ENCODE results near the gene TMEM132C. TPM values are rescaled to one million over a fixed set of nuclear protein-coding genes. Genes with fewer than 3 reads are reported as not detected.
A peak's percentile ranks its signal among the peaks of the same experiment; 100 is the strongest.

Gene TMEM132C
- 1 to 10 TPM; 1.2 to 3.8 (median 2.3) TPM for total RNA-seq

DNA sequence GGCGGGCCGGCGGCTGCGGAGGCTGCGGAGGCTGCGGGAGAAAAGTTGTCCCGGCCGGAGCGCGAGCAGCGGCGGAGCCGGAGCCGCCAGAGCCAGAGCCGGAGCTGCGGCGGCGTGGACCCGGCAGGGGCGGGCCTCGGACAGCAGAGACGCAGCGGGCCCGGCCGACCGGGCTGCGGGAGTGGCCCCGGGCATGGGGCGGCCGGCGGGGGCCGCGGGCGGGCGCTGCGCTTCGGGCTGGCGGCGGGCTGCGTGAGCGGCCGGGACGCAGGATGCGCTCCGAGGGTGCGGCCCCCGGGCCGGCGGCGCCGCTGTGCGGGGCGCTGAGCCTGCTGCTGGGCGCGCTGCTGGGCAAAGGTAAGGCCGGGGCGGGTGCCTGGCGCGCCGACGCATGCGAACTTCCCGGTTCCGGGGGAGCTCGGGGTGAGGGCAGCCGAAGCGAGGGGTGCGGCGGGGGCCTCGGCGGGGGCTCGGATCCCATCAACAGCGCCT, at the start of gene TMEM132C:
TMEM132C (plus strand) TSS at position 40 of the 492 bp plus-strand sequence; CDS start at position 273, 233 bp downstream.
- Histone ChIP-seq H3K27ac (no peak within 1 kb of the TSS), H3K36me3 (no peaks in the 10 kb centered on the region), H3K4me1 (peaks cover 30% of the 10 kb centered on the region), H3K4me3 (peak within 1 kb of the TSS; percentile 49), H3K27me3 (peaks cover 66% of the 10 kb centered on the region), H3K9me3 (no peaks in the 10 kb centered on the region)
- no peak for DNase-seq (ENCODE audit: low spot score in 2 of 2)
- TF ChIP-seq POLR2A (IDR thresholded peaks at IDR 0.05): no peak
- no peak for TF ChIP-seq EP300 (IDR thresholded peaks at IDR 0.05)
- WGBS: no CpG with 5 or more reads among the region's 73 CpGs

GRCh38 chr12:128224226-128224625, 42.7 kb upstream of the TMEM132C start:
- Histone ChIP-seq H3K4me3 (no peak overlapping the region), H3K36me3 (no peaks in the 10 kb centered on the region), H3K9me3 (no peaks in the 10 kb centered on the region), H3K27me3 (no peaks in the 10 kb centered on the region), H3K4me1 (no peaks in the 10 kb centered on the region), H3K27ac (no peak overlapping the region)
- no peak for DNase-seq (ENCODE audit: low spot score in 2 of 2)
- TF ChIP-seq POLR2A (IDR thresholded peaks at IDR 0.05): no peak
- TF ChIP-seq, protein P1, sequence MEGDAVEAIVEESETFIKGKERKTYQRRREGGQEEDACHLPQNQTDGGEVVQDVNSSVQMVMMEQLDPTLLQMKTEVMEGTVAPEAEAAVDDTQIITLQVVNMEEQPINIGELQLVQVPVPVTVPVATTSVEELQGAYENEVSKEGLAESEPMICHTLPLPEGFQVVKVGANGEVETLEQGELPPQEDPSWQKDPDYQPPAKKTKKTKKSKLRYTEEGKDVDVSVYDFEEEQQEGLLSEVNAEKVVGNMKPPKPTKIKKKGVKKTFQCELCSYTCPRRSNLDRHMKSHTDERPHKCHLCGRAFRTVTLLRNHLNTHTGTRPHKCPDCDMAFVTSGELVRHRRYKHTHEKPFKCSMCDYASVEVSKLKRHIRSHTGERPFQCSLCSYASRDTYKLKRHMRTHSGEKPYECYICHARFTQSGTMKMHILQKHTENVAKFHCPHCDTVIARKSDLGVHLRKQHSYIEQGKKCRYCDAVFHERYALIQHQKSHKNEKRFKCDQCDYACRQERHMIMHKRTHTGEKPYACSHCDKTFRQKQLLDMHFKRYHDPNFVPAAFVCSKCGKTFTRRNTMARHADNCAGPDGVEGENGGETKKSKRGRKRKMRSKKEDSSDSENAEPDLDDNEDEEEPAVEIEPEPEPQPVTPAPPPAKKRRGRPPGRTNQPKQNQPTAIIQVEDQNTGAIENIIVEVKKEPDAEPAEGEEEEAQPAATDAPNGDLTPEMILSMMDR (IDR thresholded peaks at IDR 0.05): no peak
- WGBS: 73% methylated on average over 7 of the region's 7 CpGs

- Histone ChIP-seq H3K4me1 (no peaks in the 10 kb centered on the region), H3K27me3 (no peaks in the 10 kb centered on the region), H3K9me3 (no peaks in the 10 kb centered on the region), H3K36me3 (no peaks in the 10 kb centered on the region), H3K27ac (no peak overlapping the region), H3K4me3 (no peak overlapping the region)
- WGBS: 64% methylated on average over 6 of the region's 6 CpGs
- TF ChIP-seq POLR2AphosphoS5 (IDR thresholded peaks at IDR 0.05) (no peak), EP300 (IDR thresholded peaks at IDR 0.05) (no peak), POLR2A (IDR thresholded peaks at IDR 0.05) (no peak)
- TF ChIP-seq, protein P1 (IDR thresholded peaks at IDR 0.05): no peak
- DNase-seq (ENCODE audit: low spot score in 2 of 2): no peak
Observed at GRCh38 chr12:128228581-128228980, 38.4 kb upstream of the TMEM132C start.

GRCh38 chr12:128235635-128236417, 31.1 kb upstream of the TMEM132C start:
- Histone ChIP-seq H3K9me3 (no peaks in the 10 kb centered on the region), H3K27ac (no peak overlapping the region), H3K36me3 (no peaks in the 10 kb centered on the region), H3K27me3 (peaks cover 5% of the 10 kb centered on the region), H3K4me3 (no peak overlapping the region), H3K4me1 (no peaks in the 10 kb centered on the region)
- 57% methylated on average over 6 of the region's 6 CpGs for WGBS
- no peak for DNase-seq (ENCODE audit: low spot score in 2 of 2)
- TF ChIP-seq EP300 (IDR thresholded peaks at IDR 0.05) (no peak), POLR2AphosphoS5 (IDR thresholded peaks at IDR 0.05) (no peak), POLR2A (IDR thresholded peaks at IDR 0.05) (no peak)
- TF ChIP-seq, protein P1 (IDR thresholded peaks at IDR 0.05): no peak

- TF ChIP-seq POLR2A (IDR thresholded peaks at IDR 0.05): no peak
- no peak for TF ChIP-seq POLR2AphosphoS5 (IDR thresholded peaks at IDR 0.05)
- TF ChIP-seq EP300 (IDR thresholded peaks at IDR 0.05): no peak
- TF ChIP-seq, protein P1 (IDR thresholded peaks at IDR 0.05): no peak
- Histone ChIP-seq H3K4me3 (no peak overlapping the region), H3K27me3 (peaks cover 5% of the 10 kb centered on the region), H3K27ac (no peak overlapping the region), H3K4me1 (no peaks in the 10 kb centered on the region), H3K36me3 (no peaks in the 10 kb centered on the region), H3K9me3 (no peaks in the 10 kb centered on the region)
- WGBS: 81% methylated on average over 1 of the region's 1 CpG
- DNase-seq (ENCODE audit: low spot score in 2 of 2): no peak
Observed at GRCh38 chr12:128236525-128236924, 30.4 kb upstream of the TMEM132C start.
